ENCODE data around the gene ABHD16B. TPM values are rescaled to one million over a fixed set of nuclear protein-coding genes. Genes with fewer than 3 reads are reported as not detected.

ABHD16B gene
- total and polyA plus RNA-seq, 2 of the 13 experiments (the other 11 are each of a cell fraction or from before 2014, with no cell fraction given): not detected

GRCh38 chr20:63846128-63846771 is 15.0 kb upstream of the ABHD16B start (continued):
- TF ChIP-seq ZNF562 (CRISPR knock-in tag; IDR thresholded peaks at IDR 0.05; ENCODE audit: borderline replicate concordance) (no peak), ZKSCAN1 (IDR thresholded peaks at IDR 0.05; ENCODE audit: low read length) (no peak), RFX3 (CRISPR knock-in tag; IDR thresholded peaks at IDR 0.05) (no peak), THAP7 (CRISPR knock-in tag; IDR thresholded peaks at IDR 0.05) (no peak), ZNF451 (CRISPR knock-in tag; IDR thresholded peaks at IDR 0.05) (no peak), ZNF382 (CRISPR knock-in tag; IDR thresholded peaks at IDR 0.05; ENCODE audit: borderline replicate concordance) (no peak), ZBED4 (CRISPR knock-in tag; IDR thresholded peaks at IDR 0.05; ENCODE audit: borderline replicate concordance) (peak; percentile 42; the same call in 1 of the 2 replicates), TRIM24 (CRISPR knock-in tag; IDR thresholded peaks at IDR 0.05) (no peak), KAT2B (IDR thresholded peaks at IDR 0.05; ENCODE audit: borderline replicate concordance, low read depth, low read length) (no peak), TRAFD1 (CRISPR knock-in tag; IDR thresholded peaks at IDR 0.05; ENCODE audit: borderline replicate concordance) (no peak), NFE2L2 (IDR thresholded peaks at IDR 0.05; ENCODE audit: low read length) (no peak), RFX1 (IDR thresholded peaks at IDR 0.05) (no peak), NR1H2 (CRISPR knock-in tag; IDR thresholded peaks at IDR 0.05; ENCODE audit: borderline replicate concordance, low read depth) (no peak), RERE (CRISPR knock-in tag; IDR thresholded peaks at IDR 0.05; ENCODE audit: low read depth) (no peak), ARID3A (IDR thresholded peaks at IDR 0.05; ENCODE audit: low read depth, low read length) (no peak), ZNF33B (CRISPR knock-in tag; IDR thresholded peaks at IDR 0.05) (no peak), ZNF547 (CRISPR knock-in tag; IDR thresholded peaks at IDR 0.05) (no peak)

All from HepG2 (cell line).